ENCODE measurements around the gene TBCCD1. TPM values are rescaled to one million over a fixed set of nuclear protein-coding genes. Genes with fewer than 3 reads are reported as not detected.

Gene TBCCD1
- total and polyA plus RNA-seq, 2 of the 4 experiments (the other 2 are of a cell fraction): 7.9 to 19.7 TPM

DNA sequence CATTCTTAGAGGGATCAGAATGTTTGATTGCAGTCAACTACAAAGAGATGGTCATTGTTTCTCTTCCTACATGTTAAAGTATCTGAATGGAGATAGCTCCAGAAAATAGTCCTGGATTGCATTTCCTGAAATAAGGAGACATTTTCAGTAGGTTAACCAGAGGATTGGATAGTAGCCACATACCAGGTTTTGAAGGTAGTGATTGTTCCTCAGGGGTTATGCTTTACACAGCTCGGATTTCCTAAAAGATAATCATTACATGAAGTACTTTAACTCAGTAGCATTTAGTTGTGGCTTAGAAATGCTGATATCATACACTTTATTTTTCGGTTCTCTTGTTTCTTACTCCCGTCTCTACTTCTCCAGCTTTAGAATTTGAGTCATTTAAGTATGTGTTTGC is 13.6 kb upstream of the TBCCD1 start:
- no peak overlapping the region for H2BK20ac ChIP-seq (ENCODE audit: low read depth, low read length)
- dilution Hi-C loops (cut with HindIII; ENCODE audit: low sequenced_read_pairs, unreplicated experiment): no loop called here
- H4K8ac ChIP-seq (ENCODE audit: low read depth in 2 of 2, low read length in 2 of 2): no peak overlapping the region
- H4K91ac ChIP-seq (ENCODE audit: insufficient read depth, low read depth, low read length): no peak overlapping the region
- in situ Hi-C loops (cut with MboI; ENCODE audit: low sequenced_read_pairs): no loop called here
- H3K36me3 ChIP-seq (ENCODE audit: control insufficient read depth, insufficient read depth, low read length): peaks cover 24% of the 10 kb centered on the region
- H3K79me1 ChIP-seq (ENCODE audit: low read depth in 1 of 2, low read length in 2 of 2): peaks cover 0 to 3% of the 10 kb centered on the region in 2 experiments; a peak in 2 of 4 replicates
- no peaks in the 10 kb centered on the region for H3K9me1 ChIP-seq (ENCODE audit: insufficient read depth, low read length)
- H3K27me3 ChIP-seq (ENCODE audit: control insufficient read depth, insufficient read depth, low read length): no peaks in the 10 kb centered on the region
- no peak overlapping the region for H3K4me3 ChIP-seq (ENCODE audit: insufficient read depth, low read depth, low read length)
- ChIA-PET CTCF (interaction anchor here (1.0 kb wide), 2 partner anchors 9 to 36 kb away, joined by 3 to 6 read pairs; no protein-coding TSS in a partner anchor), POLR2A (ENCODE audit: unreplicated experiment) (no interaction called here)
- TF ChIP-seq MXI1 (IDR thresholded peaks at IDR 0.05; ENCODE audit: borderline replicate concordance, low read depth, low read length): no peak
- TF ChIP-seq CEBPB (IDR thresholded peaks at IDR 0.05; ENCODE audit: low read depth, low read length): no peak
- TF ChIP-seq, protein P1, sequence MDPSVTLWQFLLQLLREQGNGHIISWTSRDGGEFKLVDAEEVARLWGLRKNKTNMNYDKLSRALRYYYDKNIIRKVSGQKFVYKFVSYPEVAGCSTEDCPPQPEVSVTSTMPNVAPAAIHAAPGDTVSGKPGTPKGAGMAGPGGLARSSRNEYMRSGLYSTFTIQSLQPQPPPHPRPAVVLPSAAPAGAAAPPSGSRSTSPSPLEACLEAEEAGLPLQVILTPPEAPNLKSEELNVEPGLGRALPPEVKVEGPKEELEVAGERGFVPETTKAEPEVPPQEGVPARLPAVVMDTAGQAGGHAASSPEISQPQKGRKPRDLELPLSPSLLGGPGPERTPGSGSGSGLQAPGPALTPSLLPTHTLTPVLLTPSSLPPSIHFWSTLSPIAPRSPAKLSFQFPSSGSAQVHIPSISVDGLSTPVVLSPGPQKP (IDR thresholded peaks at IDR 0.05; ENCODE audit: borderline replicate concordance, low read depth, low read length): no peak
- no peak for TF ChIP-seq RFX5 (IDR thresholded peaks at IDR 0.05; ENCODE audit: low read depth, low read length)
- no peak for TF ChIP-seq FOS (IDR thresholded peaks at IDR 0.05; ENCODE audit: low read depth, low read length)
- TF ChIP-seq RAD21 (IDR thresholded peaks at IDR 0.05; ENCODE audit: low read length): no peak
- TF ChIP-seq, protein P2, sequence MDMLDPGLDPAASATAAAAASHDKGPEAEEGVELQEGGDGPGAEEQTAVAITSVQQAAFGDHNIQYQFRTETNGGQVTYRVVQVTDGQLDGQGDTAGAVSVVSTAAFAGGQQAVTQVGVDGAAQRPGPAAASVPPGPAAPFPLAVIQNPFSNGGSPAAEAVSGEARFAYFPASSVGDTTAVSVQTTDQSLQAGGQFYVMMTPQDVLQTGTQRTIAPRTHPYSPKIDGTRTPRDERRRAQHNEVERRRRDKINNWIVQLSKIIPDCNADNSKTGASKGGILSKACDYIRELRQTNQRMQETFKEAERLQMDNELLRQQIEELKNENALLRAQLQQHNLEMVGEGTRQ (IDR thresholded peaks at IDR 0.05; ENCODE audit: low read depth, low read length): no peak
- TF ChIP-seq CHD1 (IDR thresholded peaks at IDR 0.05; ENCODE audit: low read depth, low read length): no peak
- TF ChIP-seq NFE2L2 (IDR thresholded peaks at IDR 0.05; ENCODE audit: low read depth, low read length): no peak
- TF ChIP-seq MAZ (IDR thresholded peaks at IDR 0.05; ENCODE audit: borderline replicate concordance, low read depth, low read length): no peak
- TF ChIP-seq BHLHE40 (IDR thresholded peaks at IDR 0.05; ENCODE audit: low read depth, low read length): no peak
- no peak for TF ChIP-seq MAFK (IDR thresholded peaks at IDR 0.05; ENCODE audit: low read depth, low read length)
- no peak for TF ChIP-seq SMC3 (IDR thresholded peaks at IDR 0.05; ENCODE audit: low read depth, low read length)
- no peak for DNase-seq
- no peak for ATAC-seq (ENCODE audit: low read depth)
- H3K4ac ChIP-seq (ENCODE audit: low read depth, low read length): no peak overlapping the region
- H2BK15ac ChIP-seq (ENCODE audit: low read depth, low read length): no peak overlapping the region
- H4K5ac ChIP-seq (ENCODE audit: low read depth, low read length): no peak overlapping the region
- H3K9ac ChIP-seq (ENCODE audit: low read depth, low read length): no peak overlapping the region
- H3K27ac ChIP-seq (ENCODE audit: insufficient read depth, low read length): no peak overlapping the region
- intact Hi-C loops (cut with micrococcal nuclease): no loop called here
- no peak overlapping the region for H2AK5ac ChIP-seq (ENCODE audit: low read depth, low read length)
- no peak overlapping the region for H2AK9ac ChIP-seq (replicated peaks; ENCODE audit: low read depth, low read length, poor library complexity)
- H2BK5ac ChIP-seq (ENCODE audit: low read depth, low read length, poor library complexity, severe bottlenecking): no peak overlapping the region
- no TSS peak for BruUV-seq (replicated peaks)
- no peaks in the 10 kb centered on the region for H3K9me3 ChIP-seq (ENCODE audit: control insufficient read depth, insufficient read depth, low read length)
- no peak overlapping the region for H3K14ac ChIP-seq (replicated peaks; ENCODE audit: low read depth, low read length)
- no peak overlapping the region for H3K56ac ChIP-seq (ENCODE audit: extremely low read depth, insufficient read depth, low read length)
- no peaks in the 10 kb centered on the region; the same call in 1 of the 2 replicates for H3K4me1 ChIP-seq (ENCODE audit: control insufficient read depth, insufficient read depth, low read length)
- H3K4me2 ChIP-seq (ENCODE audit: low read depth, low read length): no peak overlapping the region
- no peak overlapping the region for H3K18ac ChIP-seq (ENCODE audit: low read depth, low read length)
- H2BK120ac ChIP-seq (ENCODE audit: low read depth, low read length): no peak overlapping the region
- H3K23ac ChIP-seq (ENCODE audit: low read depth, low read length): no peak overlapping the region
- H2AFZ ChIP-seq (replicated peaks; ENCODE audit: low read length, poor library complexity): no peak overlapping the region
- no peaks in the 10 kb centered on the region for H4K20me1 ChIP-seq (ENCODE audit: insufficient read depth, low read length)
- no CpG with 5 or more reads among the region's 3 CpGs for WGBS, 2 experiments (ENCODE audit: extremely low coverage in 2 of 2, insufficient read length in 1 of 2)

Measured in IMR-90 (cell line).